ENCODE results near the gene BUD23.
"Not testable (repeated sequence)": the region's sequence is repeated elsewhere in the genome, so short reads cannot be mapped to it uniquely, and the experiment has no call there.

Gene BUD23

GRCh38 chr7:73683056-73683787, at the start of gene BUD23, which contains the start of gene DNAJC30:
Gene BUD23, plus strand, starts transcription at chr7:73683597. Its CDS starts 29 bp downstream, at chr7:73683626.
Gene DNAJC30, minus strand, starts transcription at chr7:73683453. Its CDS starts 30 bp downstream, at chr7:73683423.
- peak; percentile 96 to 98 (median 96) for DNase-seq

- no peak for DNase-seq
Measured at GRCh38 chr7:73633844-73634243, 49.6 kb upstream of the BUD23 start.

- no peak for DNase-seq
Measured at GRCh38 chr7:73635428-73636200, 47.8 kb upstream of the BUD23 start.

GRCh38 chr7:73638911-73639310, 44.5 kb upstream of the BUD23 start:
- no peak for DNase-seq

- no peak for DNase-seq
Measured at GRCh38 chr7:73642834-73643233, 40.6 kb upstream of the BUD23 start.

- DNase-seq, result no peak
Measured at GRCh38 chr7:73644688-73645286, 38.6 kb upstream of the BUD23 start.

GRCh38 chr7:73645643-73646174, 37.7 kb upstream of the BUD23 start:
- DNase-seq, result no peak

GRCh38 chr7:73646785-73647724, 36.3 kb upstream of the BUD23 start:
- DNase-seq, result no peak

- no peak for DNase-seq
Measured at GRCh38 chr7:73647725-73648592, 35.4 kb upstream of the BUD23 start.

GRCh38 chr7:73648593-73649332, 34.6 kb upstream of the BUD23 start:
- no peak for DNase-seq

GRCh38 chr7:73649576-73649975, 33.8 kb upstream of the BUD23 start:
- no peak for DNase-seq

GRCh38 chr7:73650524-73650923, 32.9 kb upstream of the BUD23 start:
- DNase-seq, result no peak

GRCh38 chr7:73652541-73652949, 30.9 kb upstream of the BUD23 start:
- no peak for DNase-seq

- DNase-seq, result not testable (repeated sequence)
Measured at GRCh38 chr7:73655309-73655708, 28.1 kb upstream of the BUD23 start.

GRCh38 chr7:73659983-73660382, 23.4 kb upstream of the BUD23 start:
- DNase-seq, result no peak

- not testable (repeated sequence) for DNase-seq
Measured at GRCh38 chr7:73660594-73660993, 22.8 kb upstream of the BUD23 start.

- DNase-seq, result no peak
Measured at GRCh38 chr7:73663033-73663432, 20.4 kb upstream of the BUD23 start.

- DNase-seq, result peak; percentile 88 to 94 (median 91)
Measured at GRCh38 chr7:73667344-73668102, 15.9 kb upstream of the BUD23 start, which contains the start of gene VPS37D. Gene VPS37D, plus strand, starts transcription at chr7:73667831. Its CDS starts 128 bp downstream, at chr7:73667959.

- no peak for DNase-seq
Measured at GRCh38 chr7:73668103-73668885, 15.1 kb upstream of the BUD23 start.
